Mesendoderm (in vitro differentiated cells): ENCODE results near the gene COX6B2.

ENCODE experiments used
- DNase-seq: peaks from one replicate; pipeline ENCODE4 v3.0.0; 2013
- H2AK5ac ChIP-seq: 2 replicates; pipeline ENCODE4 v1.6.1; 2013; ENCODE audit warnings: low read length, inconsistent platforms
- H2BK120ac ChIP-seq: 2 replicates; pipeline ENCODE4 v1.6.1; 2013; ENCODE audit warnings: low read depth, mild to moderate bottlenecking, low read length, moderate library complexity, mixed read lengths
- H2BK15ac ChIP-seq: replicated peaks from 2 replicates; pipeline ENCODE4 v1.6.1; 2013; ENCODE audit warnings: low read depth, mild to moderate bottlenecking, moderate library complexity
- H2BK5ac ChIP-seq: 2 replicates; pipeline ENCODE4 v1.6.1; 2013; ENCODE audit warnings: low read length, inconsistent platforms
- H3K18ac ChIP-seq: 2 replicates; pipeline ENCODE4 v1.6.1; 2013; ENCODE audit warnings: mild to moderate bottlenecking, low read length, mixed read lengths
- H3K23ac ChIP-seq: one replicate; pipeline ENCODE4 v1.6.1; 2013; ENCODE audit warnings: low read length
- H3K27ac ChIP-seq: 2 replicates; pipeline ENCODE4 v1.5.1; 2013; ENCODE audit warnings: low read depth, mild to moderate bottlenecking, inconsistent platforms, low read length, moderate library complexity
- H3K27me3 ChIP-seq: 2 replicates; pipeline ENCODE4 v1.6.1; 2013; ENCODE audit warnings: low read length, control low read depth, mild to moderate bottlenecking, inconsistent platforms; ENCODE audit not compliant: insufficient read depth, poor library complexity
- H3K36me3 ChIP-seq: 2 replicates; pipeline ENCODE4 v1.6.1; 2013; ENCODE audit warnings: low read length, inconsistent platforms; ENCODE audit not compliant: control insufficient read depth, insufficient read depth
- H3K4ac ChIP-seq: one replicate; pipeline ENCODE4 v1.6.1; 2013; ENCODE audit warnings: low read depth, mild to moderate bottlenecking, low read length, moderate library complexity
- H3K4me1 ChIP-seq: 2 replicates; pipeline ENCODE4 v1.6.1; 2013; ENCODE audit warnings: low read depth, low read length, inconsistent platforms; ENCODE audit not compliant: control insufficient read depth
- H3K4me2 ChIP-seq: 2 replicates; pipeline ENCODE4 v1.6.1; 2013; ENCODE audit warnings: low read length
- H3K4me3 ChIP-seq: 2 replicates; pipeline ENCODE4 v1.5.1; 2013; ENCODE audit warnings: mild to moderate bottlenecking, low read length
- H3K56ac ChIP-seq: one replicate; pipeline ENCODE4 v1.6.1; 2013; ENCODE audit warnings: low read length
- H3K79me1 ChIP-seq: 2 replicates; pipeline ENCODE4 v1.6.1; 2013; ENCODE audit warnings: low read length, inconsistent platforms
- H3K79me2 ChIP-seq: 2 replicates; pipeline ENCODE4 v1.6.1; 2013; ENCODE audit warnings: mild to moderate bottlenecking, low read length; ENCODE audit not compliant: control insufficient read depth, insufficient read depth
- H3K9ac ChIP-seq: 2 replicates; pipeline ENCODE4 v1.6.1; 2013; ENCODE audit warnings: low read length, inconsistent platforms
- H4K5ac ChIP-seq: one replicate; pipeline ENCODE4 v1.6.1; 2013; ENCODE audit warnings: low read length
- H4K8ac ChIP-seq: one replicate; pipeline ENCODE4 v1.6.1; 2013; ENCODE audit warnings: low read depth, mild to moderate bottlenecking, control low read depth, low read length, moderate library complexity
- WGBS: extraction: QIAGEN DNeasy Blood & Tissue Kit; methylation state at CpG from one replicate; pipeline ENCODE4 v1.1.7; 2013; ENCODE audit warnings: low lambda C conversion rate, missing lambda C conversion rate; ENCODE audit not compliant: insufficient coverage; ENCODE audit errors: extremely low coverage; 5-methylcytosine and 5-hydroxymethylcytosine counted together

Gene COX6B2

GRCh38 chr19:55321466-55322137 lies 32.9 kb downstream of the COX6B2 start:
- H3K79me2 ChIP-seq, result no peaks in the 10 kb centered on the region
- no peak overlapping the region for H3K56ac ChIP-seq
- no peak overlapping the region for H2BK5ac ChIP-seq
- H3K4me1 ChIP-seq, result no peaks in the 10 kb centered on the region
- no peak overlapping the region for H4K5ac ChIP-seq
- H3K4ac ChIP-seq, result no peak overlapping the region
- H3K4me3 ChIP-seq, result no peak overlapping the region
- no peak overlapping the region for H2BK120ac ChIP-seq
- no peaks in the 10 kb centered on the region for H3K36me3 ChIP-seq
- no peak overlapping the region for H3K23ac ChIP-seq
- H3K9ac ChIP-seq, result no peak overlapping the region
- no peak overlapping the region for H4K8ac ChIP-seq
- no peak overlapping the region for H3K18ac ChIP-seq
- H3K4me2 ChIP-seq, result no peak overlapping the region
- H2AK5ac ChIP-seq, result no peak overlapping the region
- H3K27me3 ChIP-seq, result no peaks in the 10 kb centered on the region
- WGBS, result no CpG with 5 or more reads among the region's 9 CpGs
- H3K27ac ChIP-seq, result no peak overlapping the region
- H2BK15ac ChIP-seq, result no peak overlapping the region
- no peak for DNase-seq
- H3K79me1 ChIP-seq, result no peaks in the 10 kb centered on the region

DNA sequence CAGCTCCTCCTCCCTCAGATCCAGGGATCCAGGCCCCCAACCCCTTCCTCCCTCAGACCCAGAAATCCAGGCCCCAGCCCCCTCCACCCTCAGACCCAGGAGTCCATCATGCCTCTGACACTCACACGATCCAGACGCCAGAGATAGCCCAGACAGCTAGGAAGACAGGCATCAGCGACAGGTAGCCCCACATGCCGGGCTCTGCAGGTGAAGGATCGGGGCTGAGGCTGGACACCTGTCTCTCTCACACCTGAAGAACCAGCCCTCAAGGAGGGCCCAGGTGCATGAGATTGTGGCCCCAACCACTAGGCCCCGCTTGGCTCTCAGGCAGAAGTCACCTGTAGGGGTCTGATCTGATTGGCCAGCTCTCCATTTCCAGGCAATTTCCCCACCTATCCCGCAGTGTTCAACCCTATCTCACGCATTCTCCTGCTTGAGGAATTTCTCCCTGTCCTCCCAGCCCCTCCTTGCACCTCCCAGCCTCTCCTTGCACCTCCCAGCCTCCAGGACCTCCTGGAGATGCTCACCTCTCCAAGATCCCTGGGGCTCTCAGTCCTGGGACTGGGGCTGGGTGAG lies 33.6 kb downstream of the COX6B2 start:
- Histone ChIP-seq H2BK5ac (no peak overlapping the region), H2BK15ac (no peak overlapping the region), H3K36me3 (no peaks in the 10 kb centered on the region), H4K5ac (no peak overlapping the region), H3K27ac (no peak overlapping the region), H3K23ac (no peak overlapping the region), H3K4me2 (no peak overlapping the region), H3K79me1 (no peaks in the 10 kb centered on the region), H3K18ac (no peak overlapping the region), H3K79me2 (no peaks in the 10 kb centered on the region), H3K27me3 (no peaks in the 10 kb centered on the region), H3K4me1 (no peaks in the 10 kb centered on the region), H4K8ac (no peak overlapping the region), H2BK120ac (no peak overlapping the region), H3K56ac (no peak overlapping the region), H3K4me3 (no peak overlapping the region), H3K9ac (no peak overlapping the region), H2AK5ac (no peak overlapping the region), H3K4ac (no peak overlapping the region)
- WGBS, result no CpG with 5 or more reads among the region's 8 CpGs
- no peak for DNase-seq

- Histone ChIP-seq H4K8ac (no peak overlapping the region), H3K4me2 (peak overlapping the region; percentile 42), H3K4me3 (no peak overlapping the region), H3K23ac (no peak overlapping the region), H3K27ac (no peak overlapping the region), H4K5ac (no peak overlapping the region), H3K4ac (no peak overlapping the region), H3K79me2 (no peaks in the 10 kb centered on the region), H3K27me3 (no peaks in the 10 kb centered on the region), H3K9ac (peak overlapping the region; percentile 35), H2BK5ac (no peak overlapping the region), H3K4me1 (no peaks in the 10 kb centered on the region), H2AK5ac (no peak overlapping the region), H3K36me3 (no peaks in the 10 kb centered on the region), H2BK120ac (no peak overlapping the region), H3K18ac (no peak overlapping the region), H2BK15ac (no peak overlapping the region), H3K56ac (peak overlapping the region; percentile 74), H3K79me1 (no peaks in the 10 kb centered on the region)
- DNase-seq, result peak; percentile 90
- no CpG with 5 or more reads among the region's 21 CpGs for WGBS
Measured at GRCh38 chr19:55319785-55320184, 34.7 kb downstream of the COX6B2 start.

- H3K36me3 ChIP-seq, result no peaks in the 10 kb centered on the region
- H3K79me2 ChIP-seq, result no peaks in the 10 kb centered on the region
- H3K79me1 ChIP-seq, result no peaks in the 10 kb centered on the region
- WGBS, result no CpG with 5 or more reads among the region's 8 CpGs
- H3K4me2 ChIP-seq, result no peak overlapping the region
- H2BK15ac ChIP-seq, result no peak overlapping the region
- no peak overlapping the region for H4K8ac ChIP-seq
- H2BK120ac ChIP-seq, result no peak overlapping the region
- H3K56ac ChIP-seq, result no peak overlapping the region
- no peaks in the 10 kb centered on the region for H3K27me3 ChIP-seq
- no peak overlapping the region for H2AK5ac ChIP-seq
- H4K5ac ChIP-seq, result no peak overlapping the region
- H3K9ac ChIP-seq, result no peak overlapping the region
- H3K23ac ChIP-seq, result no peak overlapping the region
- no peak overlapping the region for H3K18ac ChIP-seq
- H3K4me3 ChIP-seq, result no peak overlapping the region
- H3K4ac ChIP-seq, result no peak overlapping the region
- no peak for DNase-seq
- H2BK5ac ChIP-seq, result no peak overlapping the region
- no peak overlapping the region for H3K27ac ChIP-seq
- no peaks in the 10 kb centered on the region for H3K4me1 ChIP-seq
Measured at GRCh38 chr19:55316646-55317045, 37.9 kb downstream of the COX6B2 start.

DNA sequence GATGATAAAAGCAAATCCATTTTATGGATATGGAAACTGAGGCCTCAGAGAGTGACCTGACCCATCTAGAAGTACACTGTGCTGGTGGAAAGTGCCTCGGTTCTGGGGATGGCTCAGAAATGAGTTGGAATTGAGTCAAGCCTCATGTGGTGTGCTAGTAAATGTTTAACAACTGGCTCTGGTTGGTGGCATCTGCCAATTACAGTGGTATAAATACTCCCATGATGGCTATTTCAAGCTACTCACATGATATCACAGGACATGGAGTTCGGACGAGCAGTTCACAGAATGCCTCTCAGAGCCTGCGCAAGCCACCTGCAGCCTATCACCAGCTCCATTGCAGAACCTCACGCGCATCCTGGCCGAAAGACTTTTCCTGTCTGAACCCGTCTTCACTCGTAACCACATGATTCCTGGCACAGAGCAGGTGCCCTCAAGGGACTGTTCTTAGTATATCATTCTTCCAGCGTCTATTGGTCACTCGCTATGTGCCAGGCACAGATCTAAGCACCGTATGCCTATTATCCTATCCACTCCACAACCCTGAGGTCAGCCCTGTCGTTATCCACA lies 38.5 kb downstream of the COX6B2 start:
- DNase-seq, result no peak
- H3K4me2 ChIP-seq, result no peak overlapping the region
- H3K56ac ChIP-seq, result no peak overlapping the region
- no peak overlapping the region for H2BK5ac ChIP-seq
- no CpG with 5 or more reads among the region's 13 CpGs for WGBS
- H3K27ac ChIP-seq, result no peak overlapping the region
- H4K5ac ChIP-seq, result no peak overlapping the region
- H2BK15ac ChIP-seq, result no peak overlapping the region
- no peak overlapping the region for H3K9ac ChIP-seq
- H3K79me2 ChIP-seq, result no peaks in the 10 kb centered on the region
- no peaks in the 10 kb centered on the region for H3K79me1 ChIP-seq
- no peak overlapping the region for H3K18ac ChIP-seq
- no peak overlapping the region for H3K23ac ChIP-seq
- no peak overlapping the region for H2BK120ac ChIP-seq
- no peaks in the 10 kb centered on the region for H3K4me1 ChIP-seq
- no peaks in the 10 kb centered on the region for H3K36me3 ChIP-seq
- H3K4me3 ChIP-seq, result no peak overlapping the region
- H3K27me3 ChIP-seq, result no peaks in the 10 kb centered on the region
- H3K4ac ChIP-seq, result no peak overlapping the region
- H4K8ac ChIP-seq, result no peak overlapping the region
- H2AK5ac ChIP-seq, result no peak overlapping the region
